ENCODE measurements around the gene AKAP8L.
A peak's percentile ranks its signal among the peaks of the same experiment; 100 is the strongest.

Gene AKAP8L

DNA sequence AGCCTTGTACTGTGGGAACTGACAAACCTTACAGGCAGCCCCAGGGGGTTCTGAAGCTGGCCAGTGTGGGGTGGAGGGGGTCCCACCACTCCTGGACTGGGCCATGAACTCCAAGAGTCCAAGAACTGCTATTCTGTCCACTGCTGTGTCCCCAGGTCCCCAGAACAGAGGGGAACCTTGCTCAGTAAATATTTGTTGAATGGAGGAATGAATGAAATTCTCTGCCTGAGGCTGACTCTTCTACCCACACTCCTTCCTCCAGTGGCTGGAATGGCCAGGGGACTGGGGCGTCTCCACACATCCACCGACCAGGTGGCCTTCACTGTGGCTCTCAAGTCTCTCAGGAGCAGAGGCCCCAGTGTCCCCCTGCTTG, 19.3 kb upstream of the AKAP8L start:
- Histone ChIP-seq H3K4me3 (ENCODE audit: low read length) (no peak overlapping the region), H3K36me3 (ENCODE audit: insufficient read depth, low read length) (no peaks in the 10 kb centered on the region), H3K9ac (ENCODE audit: low read depth, low read length) (no peak overlapping the region), H3K27me3 (ENCODE audit: insufficient read depth, low read length) (no peaks in the 10 kb centered on the region), H3K27ac (ENCODE audit: low read depth, low read length) (no peak overlapping the region), H3K9me3 (ENCODE audit: insufficient read depth, low read depth, low read length) (no peaks in the 10 kb centered on the region), H3K4me1 (ENCODE audit: insufficient read depth, low read length) (peaks cover 3% of the 10 kb centered on the region; the same call in 1 of the 2 replicates)
- 95% methylated on average over 2 of the region's 2 CpGs for WGBS

DNA sequence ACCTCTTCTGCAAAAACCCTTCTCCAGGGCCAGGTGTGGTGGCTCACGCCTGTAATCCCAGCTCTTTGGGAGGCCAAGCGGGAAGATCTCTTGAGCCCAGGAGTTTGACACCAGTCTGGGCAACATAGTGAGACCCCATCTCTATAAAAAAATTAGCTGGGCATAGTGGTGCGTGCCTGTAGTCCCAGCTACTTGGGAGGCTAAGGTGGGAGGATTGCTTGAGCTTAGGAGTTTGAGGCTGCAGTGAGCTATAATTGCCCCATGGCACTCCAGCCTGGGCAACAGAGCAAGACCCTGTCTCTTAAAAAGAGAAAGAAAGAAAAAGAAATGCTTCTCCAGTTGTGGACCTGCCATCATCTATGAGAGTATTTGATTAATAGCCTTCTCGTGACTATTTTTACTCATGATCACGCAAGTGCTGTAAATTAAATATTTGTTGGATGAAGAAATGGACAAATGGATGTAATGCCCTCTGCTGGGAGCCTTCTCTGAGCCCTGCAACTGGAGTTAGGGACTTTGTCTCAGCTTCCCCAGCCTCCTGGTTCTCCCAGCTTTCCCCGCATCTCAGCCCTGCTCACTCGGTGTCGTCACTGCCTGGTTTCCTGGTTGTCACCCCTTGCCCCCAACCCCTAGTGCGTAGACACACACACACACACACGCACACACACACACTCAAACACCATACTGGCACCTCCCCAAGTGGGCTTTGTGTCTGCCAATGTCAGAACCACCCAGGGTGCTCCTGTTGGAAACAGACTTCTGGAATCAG, 18.8 kb upstream of the AKAP8L start:
- no peak overlapping the region for H3K9ac ChIP-seq (ENCODE audit: low read depth, low read length)
- no peaks in the 10 kb centered on the region for H3K36me3 ChIP-seq (ENCODE audit: insufficient read depth, low read length)
- peaks cover 3% of the 10 kb centered on the region; the same call in 1 of the 2 replicates for H3K4me1 ChIP-seq (ENCODE audit: insufficient read depth, low read length)
- H3K27me3 ChIP-seq (ENCODE audit: insufficient read depth, low read length): no peaks in the 10 kb centered on the region
- 88% methylated on average over 10 of the region's 10 CpGs for WGBS
- H3K9me3 ChIP-seq (ENCODE audit: insufficient read depth, low read depth, low read length): no peaks in the 10 kb centered on the region
- no peak overlapping the region for H3K4me3 ChIP-seq (ENCODE audit: low read length)
- no peak overlapping the region for H3K27ac ChIP-seq (ENCODE audit: low read depth, low read length)

- Histone ChIP-seq H3K27ac (ENCODE audit: low read depth, low read length) (no peak overlapping the region), H3K4me3 (ENCODE audit: low read length) (no peak overlapping the region), H3K27me3 (ENCODE audit: insufficient read depth, low read length) (no peaks in the 10 kb centered on the region), H3K36me3 (ENCODE audit: insufficient read depth, low read length) (no peaks in the 10 kb centered on the region), H3K9ac (ENCODE audit: low read depth, low read length) (no peak overlapping the region), H3K9me3 (ENCODE audit: insufficient read depth, low read depth, low read length) (no peaks in the 10 kb centered on the region), H3K4me1 (ENCODE audit: insufficient read depth, low read length) (peaks cover 3% of the 10 kb centered on the region; the same call in 1 of the 2 replicates)
- 86% methylated on average over 15 of the region's 15 CpGs for WGBS
Measured at GRCh38 chr19:15436826-15437110, 18.0 kb upstream of the AKAP8L start.

DNA sequence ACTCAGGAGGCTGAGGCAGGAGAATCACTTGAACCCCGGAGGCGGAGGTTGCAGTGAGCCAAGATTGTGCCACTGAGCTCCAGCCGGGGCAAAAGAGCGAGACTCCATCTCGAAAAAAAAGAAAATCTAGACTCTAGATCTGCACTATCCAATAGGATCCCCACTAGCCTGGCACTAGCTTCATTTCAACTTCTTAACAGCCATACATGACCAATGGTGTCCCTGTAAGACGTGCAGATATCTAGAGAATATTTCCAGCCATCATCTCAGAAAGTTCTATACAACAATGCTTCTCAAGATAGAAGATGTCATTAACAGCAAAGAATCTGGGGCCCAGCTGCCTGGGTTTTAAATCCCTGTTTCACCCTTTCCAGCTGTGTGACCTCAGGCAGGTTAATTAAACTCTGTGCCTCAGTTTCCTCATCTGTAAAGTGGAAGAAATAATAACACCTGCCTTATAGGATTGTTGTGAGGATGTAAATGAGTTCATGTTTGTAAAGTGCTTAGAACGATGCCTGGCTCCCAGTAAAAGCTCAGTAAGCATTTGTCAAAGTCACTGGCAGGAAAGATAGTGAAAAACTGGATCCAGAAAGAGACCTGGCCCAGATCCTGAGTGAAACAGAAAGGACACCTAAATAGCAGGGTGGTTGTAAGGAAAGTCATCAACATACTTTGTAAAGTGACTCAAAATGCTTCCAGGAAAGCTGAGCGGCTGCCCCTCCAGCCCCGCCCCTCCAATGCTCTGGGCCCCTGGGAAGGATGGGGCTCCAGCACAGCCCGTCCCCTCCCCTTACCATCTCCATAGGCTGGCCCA, 17.4 kb upstream of the AKAP8L start:
- Histone ChIP-seq H3K4me3 (ENCODE audit: low read length) (no peak overlapping the region), H3K9ac (ENCODE audit: low read depth, low read length) (no peak overlapping the region), H3K4me1 (ENCODE audit: insufficient read depth, low read length) (peaks cover 8% of the 10 kb centered on the region; the same call in 1 of the 2 replicates), H3K27me3 (ENCODE audit: insufficient read depth, low read length) (no peaks in the 10 kb centered on the region), H3K27ac (ENCODE audit: low read depth, low read length) (no peak overlapping the region), H3K9me3 (ENCODE audit: insufficient read depth, low read depth, low read length) (no peaks in the 10 kb centered on the region), H3K36me3 (ENCODE audit: insufficient read depth, low read length) (no peaks in the 10 kb centered on the region)
- 83% methylated on average over 9 of the region's 10 CpGs for WGBS

GRCh38 chr19:15433519-15434069, 14.8 kb upstream of the AKAP8L start:
- no peaks in the 10 kb centered on the region for H3K36me3 ChIP-seq (ENCODE audit: insufficient read depth, low read length)
- WGBS: 66% methylated on average over 8 of the region's 8 CpGs
- no peak overlapping the region for H3K27ac ChIP-seq (ENCODE audit: low read depth, low read length)
- no peak overlapping the region; the same call in 1 of the 2 replicates for H3K9ac ChIP-seq (ENCODE audit: low read depth, low read length)
- no peaks in the 10 kb centered on the region for H3K27me3 ChIP-seq (ENCODE audit: insufficient read depth, low read length)
- peak overlapping the region; percentile 96 for H3K4me3 ChIP-seq (ENCODE audit: low read length)
- H3K4me1 ChIP-seq (ENCODE audit: insufficient read depth, low read length): peaks cover 10% of the 10 kb centered on the region; the same call in 1 of the 2 replicates
- H3K9me3 ChIP-seq (ENCODE audit: insufficient read depth, low read depth, low read length): no peaks in the 10 kb centered on the region

- WGBS: under 1% methylated on average over 74 of the region's 75 CpGs
- H3K36me3 ChIP-seq (ENCODE audit: insufficient read depth, low read length): no peaks in the 10 kb centered on the region
Measured at GRCh38 chr19:15432629-15433518, 14.1 kb upstream of the AKAP8L start.

GRCh38 chr19:15432018-15432494, 13.3 kb upstream of the AKAP8L start:
- peak overlapping the region; percentile 55; the same call in 1 of the 2 replicates for H3K27ac ChIP-seq (ENCODE audit: low read depth, low read length)
- H3K9ac ChIP-seq (ENCODE audit: low read depth, low read length): peak overlapping the region; percentile 89
- WGBS: 1% methylated on average over 31 of the region's 44 CpGs

More at GRCh38 chr19:15432629-15433518, 14.1 kb upstream of the AKAP8L start:
- H3K4me3 ChIP-seq (ENCODE audit: low read length): peak overlapping the region; percentile 96
- H3K4me1 ChIP-seq (ENCODE audit: insufficient read depth, low read length): peaks cover 10% of the 10 kb centered on the region; the same call in 1 of the 2 replicates
- peak overlapping the region; percentile 52 for H3K9ac ChIP-seq (ENCODE audit: low read depth, low read length)
- no peaks in the 10 kb centered on the region for H3K27me3 ChIP-seq (ENCODE audit: insufficient read depth, low read length)
- 0 out of 2 replicates have a peak overlapping the region, but pooled peaks have one; percentile 41 for H3K27ac ChIP-seq (ENCODE audit: low read depth, low read length)
- H3K9me3 ChIP-seq (ENCODE audit: insufficient read depth, low read depth, low read length): no peaks in the 10 kb centered on the region

DNA sequence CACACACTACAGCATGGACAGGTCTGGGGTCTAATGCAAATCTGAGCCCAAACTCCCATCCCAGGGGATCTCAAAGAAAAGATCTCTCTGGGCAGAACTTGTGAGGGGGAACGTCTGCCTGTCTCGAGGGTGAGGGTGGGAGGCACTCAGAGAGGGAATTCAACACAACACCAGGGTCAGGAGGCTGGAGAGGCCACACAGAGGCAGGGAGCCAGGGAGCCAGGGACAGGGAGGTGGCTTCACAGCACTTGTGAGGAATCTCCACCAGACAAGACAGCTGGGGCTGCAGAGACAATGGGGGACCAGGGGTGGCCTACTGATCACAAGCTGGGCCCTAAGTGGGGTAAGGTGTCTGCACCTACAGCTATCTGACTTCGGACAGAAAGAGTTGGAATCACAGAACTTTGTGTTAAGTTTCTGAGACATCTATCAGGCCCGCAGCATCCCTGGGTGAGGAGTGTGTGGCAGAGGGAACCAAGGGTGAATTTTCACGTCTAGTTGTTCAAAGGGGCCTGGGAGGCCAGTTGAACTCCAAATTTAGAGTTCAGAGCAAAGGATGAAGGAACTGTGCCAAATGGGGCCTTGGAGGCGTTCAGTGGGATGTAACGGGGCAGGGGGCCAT, 12.7 kb upstream of the AKAP8L start:
- Histone ChIP-seq H3K4me3 (ENCODE audit: low read length) (peak overlapping the region; percentile 96), H3K9me3 (ENCODE audit: insufficient read depth, low read depth, low read length) (no peaks in the 10 kb centered on the region), H3K27me3 (ENCODE audit: insufficient read depth, low read length) (no peaks in the 10 kb centered on the region), H3K9ac (ENCODE audit: low read depth, low read length) (peak overlapping the region; percentile 89), H3K4me1 (ENCODE audit: insufficient read depth, low read length) (peaks cover 10% of the 10 kb centered on the region; the same call in 1 of the 2 replicates), H3K36me3 (ENCODE audit: insufficient read depth, low read length) (peaks cover 12% of the 10 kb centered on the region), H3K27ac (ENCODE audit: low read depth, low read length) (no peak overlapping the region; the same call in 1 of the 2 replicates)
- 43% methylated on average over 7 of the region's 7 CpGs for WGBS

More at GRCh38 chr19:15432018-15432494, 13.3 kb upstream of the AKAP8L start:
- H3K9me3 ChIP-seq (ENCODE audit: insufficient read depth, low read depth, low read length): no peaks in the 10 kb centered on the region
- peak overlapping the region; percentile 96 for H3K4me3 ChIP-seq (ENCODE audit: low read length)
- H3K27me3 ChIP-seq (ENCODE audit: insufficient read depth, low read length): no peaks in the 10 kb centered on the region
- peaks cover 10% of the 10 kb centered on the region; the same call in 1 of the 2 replicates for H3K4me1 ChIP-seq (ENCODE audit: insufficient read depth, low read length)
- 0 out of 2 replicates have a peak, but pooled peaks cover 7% of the 10 kb centered on the region for H3K36me3 ChIP-seq (ENCODE audit: insufficient read depth, low read length)

- Histone ChIP-seq H3K9ac (ENCODE audit: low read depth, low read length) (no peak overlapping the region), H3K9me3 (ENCODE audit: insufficient read depth, low read depth, low read length) (no peaks in the 10 kb centered on the region), H3K4me3 (ENCODE audit: low read length) (no peak overlapping the region), H3K27me3 (ENCODE audit: insufficient read depth, low read length) (no peaks in the 10 kb centered on the region), H3K27ac (ENCODE audit: low read depth, low read length) (no peak overlapping the region), H3K4me1 (ENCODE audit: insufficient read depth, low read length) (peaks cover 10% of the 10 kb centered on the region; the same call in 1 of the 2 replicates), H3K36me3 (ENCODE audit: insufficient read depth, low read length) (peaks cover 19% of the 10 kb centered on the region)
- 95% methylated on average over 10 of the region's 10 CpGs for WGBS
Measured at GRCh38 chr19:15430526-15431120, 11.8 kb upstream of the AKAP8L start.
